ENCODE results near the gene PRR5. TPM values are rescaled to one million over a fixed set of nuclear protein-coding genes. Genes with fewer than 3 reads are reported as not detected.

PRR5 gene
- total and polyA plus RNA-seq, 2 experiments from 2014 or later: 15.3 to 31.4 TPM

GRCh38 chr22:44691796-44692661 is 10.0 kb upstream of the PRR5 start:
- no peaks in the 10 kb centered on the region for H4K20me1 ChIP-seq (replicated peaks; ENCODE audit: insufficient read depth)
- no peaks in the 10 kb centered on the region for H3K9me3 Mint-ChIP-seq
- no peak overlapping the region for H2AFZ ChIP-seq
- H3K4me1 Mint-ChIP-seq: no peaks in the 10 kb centered on the region
- TF ChIP-seq ZNF331 (CRISPR knock-in tag; IDR thresholded peaks at IDR 0.05; ENCODE audit: low read depth) (no peak), POLR2AphosphoS5 (IDR thresholded peaks at IDR 0.05; ENCODE audit: low read depth) (no peak), CTCF (conservative IDR thresholded peaks at IDR 0.05; ENCODE audit: low read depth in 2 of 2) (no peak), ETS1 (IDR thresholded peaks at IDR 0.05) (no peak), NANOG (IDR thresholded peaks at IDR 0.05; ENCODE audit: borderline replicate concordance) (no peak), EZH2 (IDR thresholded peaks at IDR 0.05; ENCODE audit: low read depth, unreplicated experiment) (no peak), EZH2phosphoT487 (IDR thresholded peaks at IDR 0.05; ENCODE audit: unreplicated experiment) (no peak), CREB1 (CRISPR knock-in tag; IDR thresholded peaks at IDR 0.05; ENCODE audit: low read depth) (no peak), REST (IDR thresholded peaks at IDR 0.05; ENCODE audit: unreplicated experiment) (no peak), STAT1 (IDR thresholded peaks at IDR 0.05; ENCODE audit: unreplicated experiment) (no peak), ZNF462 (CRISPR knock-in tag; IDR thresholded peaks at IDR 0.05) (no peak), ZNF114 (CRISPR knock-in tag; IDR thresholded peaks at IDR 0.05) (no peak), JUNB (IDR thresholded peaks at IDR 0.05; ENCODE audit: unreplicated experiment) (no peak)
- no peaks in the 10 kb centered on the region for H3K36me3 Mint-ChIP-seq (ENCODE audit: low read depth)
- DNase-seq (ENCODE audit: low spot score) (peak; percentile 55), ATAC-seq (peak; percentile 50)
- H3K79me2 ChIP-seq (replicated peaks; ENCODE audit: insufficient read depth): no peaks in the 10 kb centered on the region
- no peaks in the 10 kb centered on the region for H3F3A ChIP-seq (replicated peaks; ENCODE audit: low read depth)
- H3K9me2 ChIP-seq (ENCODE audit: insufficient read depth): no peaks in the 10 kb centered on the region
- H3K4me2 ChIP-seq: no peak overlapping the region
- no peak overlapping the region for H3K27ac ChIP-seq (ENCODE audit: low read depth)
- H3K36me3 ChIP-seq (ENCODE audit: insufficient read depth): no peaks in the 10 kb centered on the region
- no peaks in the 10 kb centered on the region for H3K4me1 ChIP-seq (ENCODE audit: insufficient read depth)
- peaks cover 17% of the 10 kb centered on the region for H3K27me3 Mint-ChIP-seq (ENCODE audit: insufficient read depth, low read depth, poor library complexity)
- H3K4me3 Mint-ChIP-seq: no peak overlapping the region
- no peaks in the 10 kb centered on the region for H3K27me3 ChIP-seq (ENCODE audit: insufficient read depth)
- H3K27ac Mint-ChIP-seq: no peak overlapping the region
- H3K4me3 ChIP-seq: no peak overlapping the region

All from GM23338 (cell line).